Right lobe of liver (tissue), 4 donors: Measurements from ENCODE around the gene LDLRAP1.

Experiments
- CTCF ChIP-seq, 4 donors: fragments of 200-600 bp in 3 of 4; fragments of 450-650 bp in 1 of 4; IDR thresholded peaks; one replicate each; pipeline versions ENCODE4 v1.5.1 to v1.8.0; 2016 to 2022; ENCODE audit warnings: antibody characterized with exemption in 4 of 4, mild to moderate bottlenecking in 2 of 4
- POLR2A ChIP-seq: fragments of 450-650 bp; IDR thresholded peaks from one replicate; pipeline ENCODE4 v1.6.1; 2017; ENCODE audit warnings: antibody characterized with exemption, mild to moderate bottlenecking
- donor health status: DM: no; HTN: no; CAD: no.
- donor health status: DM: no; HTN: no; CAD: no.
- donor health status: DM: no; HTN: yes; CAD: no.

GRCh38 chr1:25540750-25541342, 2.6 kb upstream of the LDLRAP1 start:
- TF ChIP-seq CTCF (IDR thresholded peaks at IDR 0.05) (no peak), POLR2A (no peak)
